HepG2 (cell line): Measurements from ENCODE around the gene LRRC10. TPM values are rescaled to one million over a fixed set of nuclear protein-coding genes. Genes with fewer than 3 reads are reported as not detected.

ENCODE experiments used
- ATM ChIP-seq: fragments of 450-650 bp; IDR thresholded peaks from 2 replicates; pipeline ENCODE4 v1.7.1; 2017; ENCODE audit warnings: mild to moderate bottlenecking, borderline replicate concordance
- GATAD2A ChIP-seq: IDR thresholded peaks from 2 replicates; pipeline ENCODE4 v1.6.1; 2016
- HES4 ChIP-seq: sonication (generic); formaldehyde crosslinking; IDR thresholded peaks from 2 replicates; pipeline ENCODE4 v1.9.0; 2021; ENCODE audit warnings: mild to moderate bottlenecking, missing genetic modification reagents, borderline replicate concordance
- TARDBP ChIP-seq: sonication (generic); formaldehyde crosslinking; IDR thresholded peaks from 2 replicates; pipeline ENCODE4 v1.8.0; 2022; ENCODE audit warnings: mild to moderate bottlenecking, missing genetic modification reagents
- ZNF350 ChIP-seq: sonication (generic); formaldehyde crosslinking; IDR thresholded peaks from 2 replicates; pipeline ENCODE4 v1.4.0; 2020; ENCODE audit warnings: mild to moderate bottlenecking, low read depth, missing genetic modification reagents, borderline replicate concordance
- ZNF556 ChIP-seq: sonication (generic); formaldehyde crosslinking; IDR thresholded peaks from 2 replicates; pipeline ENCODE4 v1.4.0; 2020; ENCODE audit warnings: mild to moderate bottlenecking, missing genetic modification reagents, borderline replicate concordance
- ZNF563 ChIP-seq: sonication (generic); formaldehyde crosslinking; IDR thresholded peaks from 2 replicates; pipeline ENCODE4 v1.8.0; 2022; ENCODE audit warnings: mild to moderate bottlenecking, moderate library complexity, missing genetic modification reagents
- microRNA-seq: library from miRNA; unstranded; fragments of <30 nt; microRNA quantifications from one replicate; pipeline ENCODE4, GENCODE V29; 2020
- polyA plus RNA-seq, 8 experiments: library from polyadenylated mRNA; depleted of rRNA in 3 of 8; stranded (reverse) in 7 of 8; unstranded in 1 of 8; fragments of >200 nt; fragmentation: Illumina TruSeq in 4 of 8; extraction: Trizol in 4 of 8; gene quantifications; 2 replicates each; pipeline versions ENCODE4 v1.2.1 to v1.2.3, GENCODE V29; 2011 to 2016; ENCODE audit warnings: low read depth in 4 of 8, missing spikeins in 1 of 8, mixed read lengths in 1 of 8; ENCODE audit not compliant: insufficient read depth in 1 of 8
- small RNA-seq, 3 experiments: library from RNA; depleted of rRNA; stranded (forward); fragments of <200 nt; gene quantifications; one replicate each; pipeline ENCODE3, GENCODE V24; 2012; ENCODE audit warnings: low read depth in 2 of 3, low replicate concordance in 1 of 3; ENCODE audit not compliant: insufficient read length in 3 of 3, insufficient read depth in 2 of 3
- total RNA-seq, 5 experiments: library from RNA; depleted of rRNA; stranded (reverse); fragments of >200 nt; fragmentation: Illumina TruSeq; extraction: Trizol; gene quantifications; 2 replicates each; pipeline ENCODE4 v1.2.3, GENCODE V29; 2016; ENCODE audit warnings: low read depth in 1 of 5
- TF ChIP-seq, protein P1 (sequence below): sonication (generic); formaldehyde crosslinking; IDR thresholded peaks from 2 replicates; pipeline ENCODE4 v1.4.0; 2020; ENCODE audit warnings: mild to moderate bottlenecking, missing genetic modification reagents
- TF ChIP-seq, protein P2 (sequence below), 2 experiments: IDR thresholded peaks; 2 replicates each; pipeline ENCODE4 v1.6.1; 2011 to 2012; ENCODE audit warnings: low read length in 2 of 2, borderline replicate concordance in 1 of 2, low read depth in 1 of 2, mild to moderate bottlenecking in 1 of 2, moderate library complexity in 1 of 2

The LRRC10 gene
- total and polyA plus RNA-seq, 2 of the 13 experiments (the other 11 are each of a cell fraction or from before 2014, with no cell fraction given): not detected

DNA sequence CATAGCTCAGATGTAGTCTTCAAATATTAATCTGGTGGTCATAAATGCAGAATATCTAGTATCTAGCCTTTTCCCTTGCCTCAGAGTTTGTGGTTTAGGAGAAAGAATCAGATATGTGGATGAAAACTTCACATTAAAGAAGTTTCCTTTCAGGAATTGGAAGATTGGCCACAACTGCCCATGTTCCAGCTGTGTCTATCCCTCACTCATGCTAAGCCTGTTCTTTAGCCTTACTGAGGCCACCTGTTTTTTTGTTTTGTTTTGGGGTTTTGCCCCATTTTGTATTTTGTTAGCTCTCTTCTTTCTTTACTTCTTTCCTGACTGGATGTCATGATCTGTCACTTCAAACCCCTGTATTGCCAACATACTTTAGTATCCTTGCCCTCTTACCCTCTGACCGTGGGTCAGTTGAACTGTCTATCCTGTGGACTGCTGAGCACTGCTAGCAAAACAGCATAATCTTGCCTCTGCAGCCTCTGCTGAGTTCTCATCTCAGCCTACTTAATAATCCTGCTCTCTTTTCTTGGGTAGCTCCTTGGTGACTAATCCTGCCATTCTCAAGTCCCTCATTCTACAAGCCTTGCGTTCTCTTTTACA is 47.4 kb downstream of the LRRC10 start (continued):
- no peak for TF ChIP-seq HES4
- TF ChIP-seq, protein P1, sequence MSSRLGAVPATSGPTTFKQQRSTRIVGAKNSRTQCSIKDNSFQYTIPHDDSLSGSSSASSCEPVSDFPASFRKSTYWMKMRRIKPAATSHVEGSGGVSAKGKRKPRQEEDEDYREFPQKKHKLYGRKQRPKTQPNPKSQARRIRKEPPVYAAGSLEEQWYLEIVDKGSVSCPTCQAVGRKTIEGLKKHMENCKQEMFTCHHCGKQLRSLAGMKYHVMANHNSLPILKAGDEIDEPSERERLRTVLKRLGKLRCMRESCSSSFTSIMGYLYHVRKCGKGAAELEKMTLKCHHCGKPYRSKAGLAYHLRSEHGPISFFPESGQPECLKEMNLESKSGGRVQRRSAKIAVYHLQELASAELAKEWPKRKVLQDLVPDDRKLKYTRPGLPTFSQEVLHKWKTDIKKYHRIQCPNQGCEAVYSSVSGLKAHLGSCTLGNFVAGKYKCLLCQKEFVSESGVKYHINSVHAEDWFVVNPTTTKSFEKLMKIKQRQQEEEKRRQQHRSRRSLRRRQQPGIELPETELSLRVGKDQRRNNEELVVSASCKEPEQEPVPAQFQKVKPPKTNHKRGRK: no peak
- TF ChIP-seq ZNF556: no peak
- TF ChIP-seq ZNF563: no peak
- no peak for TF ChIP-seq ZNF350 (CRISPR knock-in tag)
- no peak for TF ChIP-seq GATAD2A (CRISPR knock-in tag)
- TF ChIP-seq TARDBP (CRISPR knock-in tag): no peak
- TF ChIP-seq, protein P2, sequence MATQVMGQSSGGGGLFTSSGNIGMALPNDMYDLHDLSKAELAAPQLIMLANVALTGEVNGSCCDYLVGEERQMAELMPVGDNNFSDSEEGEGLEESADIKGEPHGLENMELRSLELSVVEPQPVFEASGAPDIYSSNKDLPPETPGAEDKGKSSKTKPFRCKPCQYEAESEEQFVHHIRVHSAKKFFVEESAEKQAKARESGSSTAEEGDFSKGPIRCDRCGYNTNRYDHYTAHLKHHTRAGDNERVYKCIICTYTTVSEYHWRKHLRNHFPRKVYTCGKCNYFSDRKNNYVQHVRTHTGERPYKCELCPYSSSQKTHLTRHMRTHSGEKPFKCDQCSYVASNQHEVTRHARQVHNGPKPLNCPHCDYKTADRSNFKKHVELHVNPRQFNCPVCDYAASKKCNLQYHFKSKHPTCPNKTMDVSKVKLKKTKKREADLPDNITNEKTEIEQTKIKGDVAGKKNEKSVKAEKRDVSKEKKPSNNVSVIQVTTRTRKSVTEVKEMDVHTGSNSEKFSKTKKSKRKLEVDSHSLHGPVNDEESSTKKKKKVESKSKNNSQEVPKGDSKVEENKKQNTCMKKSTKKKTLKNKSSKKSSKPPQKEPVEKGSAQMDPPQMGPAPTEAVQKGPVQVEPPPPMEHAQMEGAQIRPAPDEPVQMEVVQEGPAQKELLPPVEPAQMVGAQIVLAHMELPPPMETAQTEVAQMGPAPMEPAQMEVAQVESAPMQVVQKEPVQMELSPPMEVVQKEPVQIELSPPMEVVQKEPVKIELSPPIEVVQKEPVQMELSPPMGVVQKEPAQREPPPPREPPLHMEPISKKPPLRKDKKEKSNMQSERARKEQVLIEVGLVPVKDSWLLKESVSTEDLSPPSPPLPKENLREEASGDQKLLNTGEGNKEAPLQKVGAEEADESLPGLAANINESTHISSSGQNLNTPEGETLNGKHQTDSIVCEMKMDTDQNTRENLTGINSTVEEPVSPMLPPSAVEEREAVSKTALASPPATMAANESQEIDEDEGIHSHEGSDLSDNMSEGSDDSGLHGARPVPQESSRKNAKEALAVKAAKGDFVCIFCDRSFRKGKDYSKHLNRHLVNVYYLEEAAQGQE (IDR thresholded peaks at IDR 0.05; ENCODE audit: borderline replicate concordance in 1 of 2, low read depth in 1 of 2, low read length in 2 of 2): no peak
- no peak for TF ChIP-seq ATM

Small RNAs within 50 kb of the gene (microRNA-seq; reads per million reads assigned to microRNA genes)
- gene MIR3913-1 (not detected), gene MIR3913-2 (not detected)

Small RNAs within 50 kb of the gene (small RNA-seq; reads per million reads assigned to genes)
- gene MIR3913-1: 0 reads per million in 3 experiments

Other genes with a start within 250 kb of the LRRC10 start
- gene FRS2, start 140.5 kb downstream of the LRRC10 start, total RNA-seq (2016; rRNA removed; fragmentation: Illumina TruSeq; extraction: Trizol): 16.8 and 31.4 TPM in 2 replicates
- 6.9 and 8.3 TPM in 2 replicates for gene FRS2, start 140.5 kb downstream of the LRRC10 start, polyA plus RNA-seq (2011; rRNA removed)
- gene CCT2, start 25.4 kb downstream of the LRRC10 start, total RNA-seq (2016; rRNA removed; fragmentation: Illumina TruSeq; extraction: Trizol): 388 and 601 TPM in 2 replicates
- 153 and 209 TPM in 2 replicates for gene CCT2, start 25.4 kb downstream of the LRRC10 start, polyA plus RNA-seq (2011; rRNA removed)
- gene BEST3, start 88.4 kb upstream of the LRRC10 start, total RNA-seq (2016; rRNA removed; fragmentation: Illumina TruSeq; extraction: Trizol): not detected in 2 replicates
- gene BEST3, start 88.4 kb upstream of the LRRC10 start, polyA plus RNA-seq (2011; rRNA removed): not detected in 2 replicates
- gene RAB3IP, start 128.0 kb upstream of the LRRC10 start, total RNA-seq (2016; rRNA removed; fragmentation: Illumina TruSeq; extraction: Trizol): 41.1 and 51.1 TPM in 2 replicates
- 24.9 and 33.6 TPM in 2 replicates for gene RAB3IP, start 128.0 kb upstream of the LRRC10 start, polyA plus RNA-seq (2011; rRNA removed)
- gene MYRFL, start 214.3 kb upstream of the LRRC10 start, total RNA-seq (2016; rRNA removed; fragmentation: Illumina TruSeq; extraction: Trizol): 0.09 and 0.10 TPM in 2 replicates
- 0.11 and 0.54 TPM in 2 replicates for gene MYRFL, start 214.3 kb upstream of the LRRC10 start, polyA plus RNA-seq (2011; rRNA removed)